Keratinocyte (primary cell): ENCODE data around the gene DHX36. TPM values are rescaled to one million over a fixed set of nuclear protein-coding genes. Genes with fewer than 3 reads are reported as not detected.

ENCODE experiments used
- DNase-seq: peaks from one replicate; pipeline ENCODE4 v3.0.0-alpha.2; 2011; ENCODE audit warnings: low read depth, missing footprints, low spot score
- FAIRE-seq: peaks from 2 replicates; lab custom pipeline; 2011; peaks lifted over from hg19 to GRCh38; lab: Jason Lieb, UNC
- H2AFZ ChIP-seq: 2 replicates; pipeline ENCODE4 v1.6.0; 2012; ENCODE audit warnings: low read length, control low read depth, inconsistent platforms; ENCODE audit not compliant: control insufficient read depth
- H3K27ac ChIP-seq: 2 replicates; pipeline ENCODE4 v1.5.1; 2011; ENCODE audit warnings: low read length; ENCODE audit not compliant: control insufficient read depth, insufficient read depth
- H3K27me3 ChIP-seq: 3 replicates; pipeline ENCODE4 v1.6.0; 2011; ENCODE audit warnings: low read length; ENCODE audit not compliant: control insufficient read depth, insufficient read depth; ENCODE audit errors: extremely low read depth
- H3K36me3 ChIP-seq, 2 experiments: 2 replicates in 1 of 2; 3 replicates in 1 of 2; pipeline ENCODE4 v1.5.1; 2011; ENCODE audit warnings: low read length in 2 of 2, mild to moderate bottlenecking in 1 of 2; ENCODE audit not compliant: control insufficient read depth in 2 of 2, insufficient read depth in 2 of 2; ENCODE audit errors: extremely low read depth in 1 of 2
- H3K4me1 ChIP-seq: 3 replicates; pipeline ENCODE4 v1.5.1; 2011; ENCODE audit warnings: low read length; ENCODE audit not compliant: control insufficient read depth, insufficient read depth; ENCODE audit errors: extremely low read depth
- H3K4me2 ChIP-seq: 3 replicates; pipeline ENCODE4 v1.6.0; 2011; ENCODE audit warnings: low read depth, low read length; ENCODE audit not compliant: control insufficient read depth, insufficient read depth; ENCODE audit errors: extremely low read depth
- H3K4me3 ChIP-seq, 3 experiments: fragments of 200-600 bp in 1 of 3; sonication (generic) in 1 of 3; 2 replicates in 2 of 3; 3 replicates in 1 of 3; pipeline ENCODE4 v1.5.1; 2011 to 2016; ENCODE audit warnings: low read length in 3 of 3, mild to moderate bottlenecking in 3 of 3, control low read depth in 2 of 3, inconsistent platforms in 1 of 3, low read depth in 1 of 3, mixed read lengths in 1 of 3, mixed run types in 1 of 3, moderate library complexity in 1 of 3; ENCODE audit not compliant: control insufficient read depth in 2 of 3, insufficient read depth in 2 of 3; ENCODE audit errors: extremely low read depth in 1 of 3
- H3K79me2 ChIP-seq: 2 replicates; pipeline ENCODE4 v1.6.0; 2012; ENCODE audit warnings: low read length; ENCODE audit not compliant: control insufficient read depth, insufficient read depth
- H3K9ac ChIP-seq: 3 replicates; pipeline ENCODE4 v1.6.0; 2011; ENCODE audit warnings: low read length; ENCODE audit not compliant: control insufficient read depth, insufficient read depth; ENCODE audit errors: extremely low read depth
- H3K9me1 ChIP-seq: 3 replicates; pipeline ENCODE4 v1.6.0; 2011; ENCODE audit warnings: low read length; ENCODE audit not compliant: control insufficient read depth, insufficient read depth; ENCODE audit errors: extremely low read depth
- H3K9me3 ChIP-seq: 2 replicates; pipeline ENCODE4 v1.5.1; 2012; ENCODE audit warnings: low read depth, low read length; ENCODE audit not compliant: control insufficient read depth
- H4K20me1 ChIP-seq: 3 replicates; pipeline ENCODE4 v1.6.0; 2011; ENCODE audit warnings: low read length; ENCODE audit not compliant: control insufficient read depth, insufficient read depth; ENCODE audit errors: extremely low read depth
- EZH2 ChIP-seq: IDR thresholded peaks from one replicate; pipeline ENCODE4 v1.6.1; 2012; ENCODE audit warnings: inconsistent platforms, mild to moderate bottlenecking, low read length, moderate library complexity
- dilution Hi-C: fragments of 300-500 bp; cut with MboI; formaldehyde crosslinking; loops from one replicate; pipeline ENCODE4 v1.7.0; 2020; ENCODE audit warnings: low sequenced_read_pairs; ENCODE audit not compliant: extremely low pct_ligation_motif_present
- polyA plus RNA-seq, 5 experiments: library from polyadenylated mRNA; depleted of rRNA in 3 of 5; stranded (reverse) in 3 of 5; stranded (forward) in 1 of 5; unstranded in 1 of 5; fragments of >200 nt; gene quantifications; 1 replicate in 1 of 5; 2 replicates in 3 of 5; 3 replicates in 1 of 5; pipeline versions ENCODE4 v1.2.1 to v1.2.3, GENCODE V29; 2011 to 2012; ENCODE audit warnings: missing spikeins in 2 of 5, low read depth in 1 of 5, low replicate concordance in 1 of 5
- TF ChIP-seq, protein P1 (sequence below), 3 experiments: IDR thresholded peaks in 1 of 3; conservative IDR thresholded peaks in 1 of 3; optimal IDR thresholded peaks in 1 of 3; 2 replicates in 2 of 3; 3 replicates in 1 of 3; pipeline versions ENCODE3 to v1.5.1; 2011; ENCODE audit warnings: low read length in 3 of 3, mild to moderate bottlenecking in 3 of 3, moderate library complexity in 2 of 3, control low read depth in 1 of 3, inconsistent platforms in 1 of 3; ENCODE audit not compliant: insufficient read depth in 2 of 3; ENCODE audit errors: extremely low read depth in 1 of 3

The DHX36 gene
- polyA plus RNA-seq, 1 donor (not counting 4 experiments of a cell fraction or from before 2014, with no cell fraction given), result 72.3 TPM

DNA sequence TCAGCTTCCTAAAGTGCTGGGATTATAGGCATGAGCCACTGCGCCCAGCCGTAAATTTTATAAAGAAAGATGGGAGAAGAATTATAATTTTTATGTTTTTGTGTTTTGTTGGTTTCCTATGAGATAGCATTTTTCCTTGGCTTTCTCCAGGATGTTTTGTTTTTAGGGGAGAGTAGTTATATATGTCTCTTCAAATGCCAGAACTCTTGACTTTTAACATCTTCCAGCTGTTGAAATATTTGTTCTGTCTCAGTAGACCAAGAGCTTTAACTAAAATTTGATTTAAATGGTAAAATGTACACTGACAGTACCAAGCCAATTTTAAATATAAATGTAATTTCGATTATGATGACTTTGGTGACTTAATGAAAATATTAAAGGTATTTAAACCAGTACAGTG, 96.8 kb downstream of the DHX36 start:
- Histone ChIP-seq H4K20me1 (no peaks in the 10 kb centered on the region), H3K9me1 (no peaks in the 10 kb centered on the region), H3K9me3 (no peaks in the 10 kb centered on the region), H3K27ac (no peak overlapping the region), H3K27me3 (no peaks in the 10 kb centered on the region), H3K4me1 (no peaks in the 10 kb centered on the region), H3K9ac (no peak overlapping the region), H2AFZ (no peak overlapping the region), H3K79me2 (no peaks in the 10 kb centered on the region), H3K4me2 (no peak overlapping the region), H3K36me3 (no peaks in the 10 kb centered on the region), H3K4me3 (no peak overlapping the region)
- DNase-seq (no peak), FAIRE-seq (no peak)
- no peak for TF ChIP-seq EZH2
- TF ChIP-seq, protein P1, sequence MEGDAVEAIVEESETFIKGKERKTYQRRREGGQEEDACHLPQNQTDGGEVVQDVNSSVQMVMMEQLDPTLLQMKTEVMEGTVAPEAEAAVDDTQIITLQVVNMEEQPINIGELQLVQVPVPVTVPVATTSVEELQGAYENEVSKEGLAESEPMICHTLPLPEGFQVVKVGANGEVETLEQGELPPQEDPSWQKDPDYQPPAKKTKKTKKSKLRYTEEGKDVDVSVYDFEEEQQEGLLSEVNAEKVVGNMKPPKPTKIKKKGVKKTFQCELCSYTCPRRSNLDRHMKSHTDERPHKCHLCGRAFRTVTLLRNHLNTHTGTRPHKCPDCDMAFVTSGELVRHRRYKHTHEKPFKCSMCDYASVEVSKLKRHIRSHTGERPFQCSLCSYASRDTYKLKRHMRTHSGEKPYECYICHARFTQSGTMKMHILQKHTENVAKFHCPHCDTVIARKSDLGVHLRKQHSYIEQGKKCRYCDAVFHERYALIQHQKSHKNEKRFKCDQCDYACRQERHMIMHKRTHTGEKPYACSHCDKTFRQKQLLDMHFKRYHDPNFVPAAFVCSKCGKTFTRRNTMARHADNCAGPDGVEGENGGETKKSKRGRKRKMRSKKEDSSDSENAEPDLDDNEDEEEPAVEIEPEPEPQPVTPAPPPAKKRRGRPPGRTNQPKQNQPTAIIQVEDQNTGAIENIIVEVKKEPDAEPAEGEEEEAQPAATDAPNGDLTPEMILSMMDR (optimal IDR thresholded peaks at IDR 0.05 in 1 of 3, IDR thresholded peaks at IDR 0.05 in 1 of 3, conservative IDR thresholded peaks at IDR 0.05 in 1 of 3; ENCODE audit: extremely low read depth in 1 of 3, insufficient read depth in 2 of 3, low read length in 3 of 3), result no peak
- dilution Hi-C loops, result no loop called here

GRCh38 chr3:154225536-154225935, 98.8 kb downstream of the DHX36 start:
- DNase-seq (no peak), FAIRE-seq (no peak)
- Histone ChIP-seq H3K79me2 (no peaks in the 10 kb centered on the region), H3K36me3 (no peaks in the 10 kb centered on the region), H3K9me1 (no peaks in the 10 kb centered on the region), H4K20me1 (no peaks in the 10 kb centered on the region), H3K4me1 (no peaks in the 10 kb centered on the region), H3K27me3 (no peaks in the 10 kb centered on the region), H3K9me3 (no peaks in the 10 kb centered on the region), H3K4me3 (no peak overlapping the region), H3K9ac (no peak overlapping the region), H2AFZ (no peak overlapping the region), H3K4me2 (no peak overlapping the region), H3K27ac (no peak overlapping the region)
- no peak for TF ChIP-seq EZH2
- TF ChIP-seq, protein P1 (optimal IDR thresholded peaks at IDR 0.05 in 1 of 3, IDR thresholded peaks at IDR 0.05 in 1 of 3, conservative IDR thresholded peaks at IDR 0.05 in 1 of 3; ENCODE audit: extremely low read depth in 1 of 3, insufficient read depth in 2 of 3, low read length in 3 of 3), result no peak
- dilution Hi-C loops, result no loop called here
